K562 (cell line): Measurements from ENCODE around the gene SORBS2. TPM values are rescaled to one million over a fixed set of nuclear protein-coding genes. Genes with fewer than 3 reads are reported as not detected.

Experiments
- ATAC-seq: fragments of 200-7000 bp; cut with Tn5 transposase; 3 replicates; pipeline ENCODE4 v1.9.1; 2020; ENCODE audit warnings: moderate library complexity
- BruUV-seq: library from RNA; stranded (reverse); fragments of 400-500 nt; replicated peaks from 2 replicates; lab custom pipeline; 2021; lab: Mats Ljungman, UMichigan
- CTCF ChIA-PET: fragments of 300-600 bp; formaldehyde crosslinking; extraction: SDS; loops from one replicate; lab custom pipeline; 2021; ENCODE audit warnings: low intra/inter-chr PET ratio; lab: Yijun Ruan, JAX
- POLR2A ChIA-PET: fragments of 300-600, 350-650 bp; sonication (Branson Sonifier 250); formaldehyde crosslinking; extraction: SDS; loops from one replicate; lab custom pipeline; 2021; ENCODE audit warnings: antibody characterized with exemption, inconsistent platforms; lab: Yijun Ruan, JAX
- DNase-seq, 4 experiments: peaks; one replicate each; pipeline versions ENCODE4 v3.0.0 to v3.0.0-alpha.2; 2011 to 2018; ENCODE audit warnings: low spot score in 3 of 4, mixed read lengths in 3 of 4; ENCODE audit errors: extremely low read depth in 1 of 4
- FAIRE-seq: peaks from 2 replicates; lab custom pipeline; 2011; peaks lifted over from hg19 to GRCh38; lab: Jason Lieb, UNC
- H2AFZ ChIP-seq: 2 replicates; pipeline ENCODE4 v1.6.0; 2011; ENCODE audit warnings: low read depth, low read length, control low read depth, inconsistent platforms
- H3K27ac ChIP-seq: fragments of 200-600 bp; 3 replicates; pipeline ENCODE4 v1.8.0; 2011; ENCODE audit warnings: low read depth, mild to moderate bottlenecking, control low read depth, inconsistent platforms, low read length, moderate library complexity, mixed read lengths; ENCODE audit errors: extremely low read depth
- H3K27me3 ChIP-seq, 2 experiments: fragments of 300-600 bp in 1 of 2; 2 replicates in 1 of 2; 3 replicates in 1 of 2; pipeline versions ENCODE4 v1.6.0 to v1.8.0; 2011; ENCODE audit warnings: inconsistent platforms in 2 of 2, low read length in 2 of 2, mild to moderate bottlenecking in 1 of 2, mixed read lengths in 1 of 2, moderate library complexity in 1 of 2; ENCODE audit not compliant: control insufficient read depth in 2 of 2, insufficient read depth in 2 of 2
- H3K36me3 ChIP-seq: fragments of 300-600 bp; 3 replicates; pipeline ENCODE4 v1.8.0; 2011; ENCODE audit warnings: mild to moderate bottlenecking, low read length, inconsistent platforms; ENCODE audit not compliant: control insufficient read depth, insufficient read depth
- H3K4me1 ChIP-seq, 2 experiments: fragments of 200-600 bp in 1 of 2; replicated peaks in 1 of 2; 2 replicates in 1 of 2; 3 replicates in 1 of 2; pipeline versions ENCODE4 v1.5.1 to v1.8.0; 2011; ENCODE audit warnings: inconsistent platforms in 2 of 2, low read length in 2 of 2, mild to moderate bottlenecking in 1 of 2, mixed read lengths in 1 of 2, moderate library complexity in 1 of 2; ENCODE audit not compliant: control insufficient read depth in 2 of 2, insufficient read depth in 2 of 2
- H3K4me2 ChIP-seq: 2 replicates; pipeline ENCODE4 v1.6.1; 2011; ENCODE audit warnings: low read length, control low read depth, inconsistent platforms, mixed read lengths; ENCODE audit not compliant: insufficient read depth
- H3K4me3 ChIP-seq: fragments of 200-600 bp; sonication (generic), shearing (Covaris generic); 2 replicates; pipeline ENCODE4 v1.5.1; 2016; ENCODE audit warnings: control low read depth, inconsistent platforms
- H3K79me2 ChIP-seq: fragments of 200-600 bp; 3 replicates; pipeline ENCODE4 v1.8.0; 2011; ENCODE audit warnings: low read length, inconsistent platforms; ENCODE audit not compliant: control insufficient read depth, insufficient read depth
- H3K9ac ChIP-seq, 2 experiments: 2 replicates each; pipeline versions ENCODE4 v1.6.0 to v1.6.1; 2011; ENCODE audit warnings: low read depth in 2 of 2, low read length in 2 of 2, control low read depth in 1 of 2, inconsistent platforms in 1 of 2, mild to moderate bottlenecking in 1 of 2, mixed read lengths in 1 of 2; ENCODE audit not compliant: insufficient read depth in 1 of 2
- H3K9me1 ChIP-seq: one replicate; pipeline ENCODE4 v1.6.0; 2011; ENCODE audit warnings: inconsistent platforms, mild to moderate bottlenecking, low read length, moderate library complexity; ENCODE audit not compliant: control insufficient read depth, insufficient read depth
- H3K9me3 ChIP-seq: replicated peaks from 2 replicates; pipeline ENCODE4 v1.5.1; 2011; ENCODE audit warnings: low read depth, low read length, inconsistent platforms; ENCODE audit not compliant: control insufficient read depth, insufficient read depth
- H4K20me1 ChIP-seq: replicated peaks from 2 replicates; pipeline ENCODE4 v1.6.1; 2011; ENCODE audit warnings: low read length, inconsistent platforms, mixed read lengths; ENCODE audit not compliant: control insufficient read depth, insufficient read depth
- E4F1 ChIP-seq: fragments of 250-450 bp; sonication (Bioruptor Pico); IDR thresholded peaks from 2 replicates; pipeline ENCODE4 v1.5.0; 2021; ENCODE audit warnings: mild to moderate bottlenecking, borderline replicate concordance
- PCBP1 ChIP-seq: fragments of 200-400 bp; formaldehyde crosslinking; IDR thresholded peaks from 2 replicates; pipeline ENCODE4 v1.6.1; 2018; ENCODE audit warnings: mild to moderate bottlenecking, low read depth, low read length; ENCODE audit not compliant: poor library complexity, severe bottlenecking
- ZNF174 ChIP-seq: fragments of 250-450 bp; sonication (Bioruptor Pico); IDR thresholded peaks from 2 replicates; pipeline ENCODE4 v1.4.0; 2020; ENCODE audit warnings: mild to moderate bottlenecking
- ZNF717 ChIP-seq: fragments of 250-450 bp; sonication (Bioruptor Pico); IDR thresholded peaks from 2 replicates; pipeline ENCODE4 v1.5.0; 2021
- WGBS: fragments of 100-300 bp; shearing (Covaris generic); methylation state at CpG from one replicate; pipeline ENCODE4 v1.1.6; 2016; ENCODE audit warnings: low coverage, mixed read lengths; ENCODE audit not compliant: insufficient coverage; ENCODE audit errors: missing lambda C conversion rate; 5-methylcytosine and 5-hydroxymethylcytosine counted together
- in situ Hi-C: fragments of 300-500 bp; cut with MboI; formaldehyde crosslinking; loops from 4 replicates; pipeline ENCODE4 v1.15.0; 2018; ENCODE audit warnings: inconsistent platforms, mixed read lengths
- intact Hi-C: fragments of 100-400 bp; cut with micrococcal nuclease; formaldehyde crosslinking; loops from 2 replicates; pipeline ENCODE4 v1.14.2; 2022
- polyA plus RNA-seq, 8 experiments: library from polyadenylated mRNA; depleted of rRNA in 4 of 8; stranded (reverse) in 5 of 8; unstranded in 3 of 8; fragments of >200 nt; fragmentation: Nextera tagmentation in 2 of 8; fragmentation: Illumina TruSeq in 1 of 8; extraction: Ambion mirVana in 2 of 8; extraction: Trizol in 1 of 8; gene quantifications; 2 replicates each; pipeline versions ENCODE4 v1.2.1 to v1.2.3, GENCODE V29; 2011 to 2014; ENCODE audit warnings: inconsistent platforms in 1 of 8, missing spikeins in 1 of 8
- total RNA-seq, 7 experiments: library from RNA; depleted of rRNA in 6 of 7; stranded (reverse); fragments of >200 nt in 6 of 7; fragmentation: Illumina TruSeq in 2 of 7; extraction: Trizol in 2 of 7; gene quantifications; 2 replicates each; pipeline versions ENCODE4 v1.2.1 to v1.2.3, GENCODE V29; 2011 to 2021; ENCODE audit warnings: low replicate concordance in 1 of 7

The SORBS2 gene
- total and polyA plus RNA-seq, 9 of the 15 experiments (the other 6 are each of a cell fraction or from before 2014, with no cell fraction given): 0.29 TPM; not detected in 8

- TF ChIP-seq PCBP1: no peak
- TF ChIP-seq, all 486 proteins: peak for 0
Observed at GRCh38 chr4:185583813-185584212, 228.2 kb downstream of the SORBS2 start (continued).

- 1% methylated on average over 7 of the region's 7 CpGs for WGBS
- no peak for FAIRE-seq
- no peak overlapping the region for H2AFZ ChIP-seq
Observed at GRCh38 chr4:185582651-185583400, 229.2 kb downstream of the SORBS2 start.

More at GRCh38 chr4:185582651-185583400, 229.2 kb downstream of the SORBS2 start:
- ChIA-PET CTCF (interaction anchor here (0.5 kb wide), 1 partner anchor 879 kb away, joined by 3 read pairs; no protein-coding TSS in a partner anchor), POLR2A (interaction anchor here (0.8 kb wide), 1 partner anchor 36 kb away, joined by 4 read pairs; no protein-coding TSS in a partner anchor)
- DNase-seq (no peak), ATAC-seq (no peak)
- TF ChIP-seq ZNF717 (no peak), ZNF174 (CRISPR knock-in tag) (no peak), E4F1 (CRISPR knock-in tag) (no peak)
- no peak overlapping the region for H3K27ac ChIP-seq
- intact Hi-C loops (no loop called here), in situ Hi-C loops (no loop called here)
- no peaks in the 10 kb centered on the region for H3K36me3 ChIP-seq
- H3K4me2 ChIP-seq: no peak overlapping the region
- H3K4me1 ChIP-seq: peaks cover 0 to 3% of the 10 kb centered on the region in 2 experiments; a peak in 2 of 5 replicates
- H3K4me3 ChIP-seq: no peak overlapping the region
- BruUV-seq: no TSS peak
- no peaks in the 10 kb centered on the region for H3K9me3 ChIP-seq
- no peaks in the 10 kb centered on the region for H3K9me1 ChIP-seq
- no peaks in the 10 kb centered on the region for H4K20me1 ChIP-seq
- H3K9ac ChIP-seq: no peak overlapping the region
- peaks cover 28 to 47% of the 10 kb centered on the region in 2 experiments for H3K27me3 ChIP-seq
- H3K79me2 ChIP-seq: no peaks in the 10 kb centered on the region
